ENCODE data around the gene RNF214.

GRCh38 chr11:117188620-117189081 lies 43.8 kb upstream of the RNF214 start:
- TF ChIP-seq CTCF (IDR thresholded peaks at IDR 0.05) = no peak
- TF ChIP-seq POLR2A (IDR thresholded peaks at IDR 0.05) = no peak
